Measurements from ENCODE around the gene ISM1. TPM values are rescaled to one million over a fixed set of nuclear protein-coding genes. Genes with fewer than 3 reads are reported as not detected.

Gene ISM1
- total RNA-seq, 1 experiment from 2014 or later = not detected

DNA sequence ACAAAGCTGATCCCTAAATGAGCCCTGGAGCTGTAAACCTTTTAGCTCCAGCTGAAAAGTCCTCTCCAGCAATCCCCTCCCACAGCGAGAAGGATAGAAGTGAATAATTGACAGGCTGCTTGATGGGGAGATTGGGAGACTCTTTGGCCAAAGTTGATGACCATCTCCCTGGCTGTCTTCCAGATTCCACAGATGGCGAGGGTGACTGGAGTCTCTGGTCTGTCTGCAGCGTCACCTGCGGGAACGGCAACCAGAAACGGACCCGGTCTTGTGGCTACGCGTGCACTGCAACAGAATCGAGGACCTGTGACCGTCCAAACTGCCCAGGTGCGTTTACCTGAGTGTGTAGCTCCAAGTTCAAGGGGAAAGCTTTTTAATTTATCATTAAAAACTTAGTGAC is 67.3 kb downstream of the ISM1 start:
- intact Hi-C loops (cut with micrococcal nuclease; ENCODE audit: unreplicated experiment) = no loop called here
- Mint-ChIP-seq H3K36me3 (ENCODE audit: insufficient read depth, unreplicated experiment) (no peaks in the 10 kb centered on the region), H3K4me1 (ENCODE audit: low read depth, unreplicated experiment) (no peaks in the 10 kb centered on the region), H3K9me3 (ENCODE audit: low read depth, unreplicated experiment) (no peaks in the 10 kb centered on the region), H3K4me3 (ENCODE audit: low read depth, unreplicated experiment) (no peak overlapping the region), H3K27me3 (ENCODE audit: unreplicated experiment) (no peaks in the 10 kb centered on the region), H3K27ac (ENCODE audit: unreplicated experiment) (no peak overlapping the region)
- CTCF ChIA-PET = no interaction called here
- TF ChIP-seq, protein P1, sequence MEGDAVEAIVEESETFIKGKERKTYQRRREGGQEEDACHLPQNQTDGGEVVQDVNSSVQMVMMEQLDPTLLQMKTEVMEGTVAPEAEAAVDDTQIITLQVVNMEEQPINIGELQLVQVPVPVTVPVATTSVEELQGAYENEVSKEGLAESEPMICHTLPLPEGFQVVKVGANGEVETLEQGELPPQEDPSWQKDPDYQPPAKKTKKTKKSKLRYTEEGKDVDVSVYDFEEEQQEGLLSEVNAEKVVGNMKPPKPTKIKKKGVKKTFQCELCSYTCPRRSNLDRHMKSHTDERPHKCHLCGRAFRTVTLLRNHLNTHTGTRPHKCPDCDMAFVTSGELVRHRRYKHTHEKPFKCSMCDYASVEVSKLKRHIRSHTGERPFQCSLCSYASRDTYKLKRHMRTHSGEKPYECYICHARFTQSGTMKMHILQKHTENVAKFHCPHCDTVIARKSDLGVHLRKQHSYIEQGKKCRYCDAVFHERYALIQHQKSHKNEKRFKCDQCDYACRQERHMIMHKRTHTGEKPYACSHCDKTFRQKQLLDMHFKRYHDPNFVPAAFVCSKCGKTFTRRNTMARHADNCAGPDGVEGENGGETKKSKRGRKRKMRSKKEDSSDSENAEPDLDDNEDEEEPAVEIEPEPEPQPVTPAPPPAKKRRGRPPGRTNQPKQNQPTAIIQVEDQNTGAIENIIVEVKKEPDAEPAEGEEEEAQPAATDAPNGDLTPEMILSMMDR (IDR thresholded peaks at IDR 0.05; ENCODE audit: unreplicated experiment) = no peak
- no TSS peak for BruUV-seq (replicated peaks)
- no peak for DNase-seq

- intact Hi-C loops (cut with micrococcal nuclease; ENCODE audit: unreplicated experiment) = no loop called here
- CTCF ChIA-PET = no interaction called here
- no peak for DNase-seq
- no peaks in the 10 kb centered on the region for H3K27me3 Mint-ChIP-seq (ENCODE audit: unreplicated experiment)
- no peak overlapping the region for H3K27ac Mint-ChIP-seq (ENCODE audit: unreplicated experiment)
- no TSS peak for BruUV-seq (replicated peaks)
- H3K4me1 Mint-ChIP-seq (ENCODE audit: low read depth, unreplicated experiment) = no peaks in the 10 kb centered on the region
- H3K9me3 Mint-ChIP-seq (ENCODE audit: low read depth, unreplicated experiment) = no peaks in the 10 kb centered on the region
- no peak overlapping the region for H3K4me3 Mint-ChIP-seq (ENCODE audit: low read depth, unreplicated experiment)
- no peaks in the 10 kb centered on the region for H3K36me3 Mint-ChIP-seq (ENCODE audit: insufficient read depth, unreplicated experiment)
- TF ChIP-seq, protein P1 (IDR thresholded peaks at IDR 0.05; ENCODE audit: unreplicated experiment) = no peak
These were observed 68.0 kb downstream of the ISM1 start for GRCh38 chr20:13289031-13289430.

DNA sequence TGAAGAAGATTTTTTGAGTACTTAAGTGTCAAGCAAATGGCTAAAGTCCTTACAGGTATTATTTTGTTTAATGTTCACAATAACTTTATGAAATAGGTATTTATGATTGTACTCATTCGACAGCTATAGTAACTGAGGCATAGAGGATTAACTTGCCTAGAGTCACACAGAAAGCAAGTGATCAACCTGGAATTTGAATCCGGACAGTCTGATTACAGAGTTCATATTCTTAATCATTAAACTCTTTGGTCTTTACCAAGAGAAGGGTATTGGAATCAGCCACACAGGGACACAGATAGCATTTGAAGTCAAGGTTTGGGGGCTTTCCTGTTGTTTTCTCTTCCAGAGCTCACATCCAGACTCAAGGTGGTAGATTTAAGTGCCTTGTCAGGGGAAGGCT is 69.7 kb downstream of the ISM1 start:
- no TSS peak for BruUV-seq (replicated peaks)

GRCh38 chr20:13291157-13291556 is 70.1 kb downstream of the ISM1 start:
- peaks cover 18% of the 10 kb centered on the region for H3K27me3 Mint-ChIP-seq (ENCODE audit: unreplicated experiment)
- CTCF ChIA-PET = no interaction called here
- intact Hi-C loops (cut with micrococcal nuclease; ENCODE audit: unreplicated experiment) = no loop called here
- no peak overlapping the region for H3K27ac Mint-ChIP-seq (ENCODE audit: unreplicated experiment)
- no peak overlapping the region for H3K4me3 Mint-ChIP-seq (ENCODE audit: low read depth, unreplicated experiment)
- TF ChIP-seq, protein P1 (IDR thresholded peaks at IDR 0.05; ENCODE audit: unreplicated experiment) = no peak
- H3K9me3 Mint-ChIP-seq (ENCODE audit: low read depth, unreplicated experiment) = no peaks in the 10 kb centered on the region
- no peak for DNase-seq
- no peaks in the 10 kb centered on the region for H3K36me3 Mint-ChIP-seq (ENCODE audit: insufficient read depth, unreplicated experiment)
- BruUV-seq (replicated peaks) = no TSS peak
- no peaks in the 10 kb centered on the region for H3K4me1 Mint-ChIP-seq (ENCODE audit: low read depth, unreplicated experiment)

More for the DNA sequence above, 69.7 kb downstream of the ISM1 start:
- CTCF ChIA-PET = no interaction called here
- no peaks in the 10 kb centered on the region for H3K9me3 Mint-ChIP-seq (ENCODE audit: low read depth, unreplicated experiment)
- TF ChIP-seq, protein P1 (IDR thresholded peaks at IDR 0.05; ENCODE audit: unreplicated experiment) = no peak
- no peak overlapping the region for H3K27ac Mint-ChIP-seq (ENCODE audit: unreplicated experiment)
- intact Hi-C loops (cut with micrococcal nuclease; ENCODE audit: unreplicated experiment) = no loop called here
- DNase-seq = no peak
- H3K27me3 Mint-ChIP-seq (ENCODE audit: unreplicated experiment) = peaks cover 13% of the 10 kb centered on the region
- no peak overlapping the region for H3K4me3 Mint-ChIP-seq (ENCODE audit: low read depth, unreplicated experiment)
- no peaks in the 10 kb centered on the region for H3K4me1 Mint-ChIP-seq (ENCODE audit: low read depth, unreplicated experiment)
- H3K36me3 Mint-ChIP-seq (ENCODE audit: insufficient read depth, unreplicated experiment) = no peaks in the 10 kb centered on the region
